ENCODE results near the gene PDE3A.

- TF ChIP-seq POLR2A (IDR thresholded peaks at IDR 0.05), result no peak
- TF ChIP-seq CTCF (IDR thresholded peaks at IDR 0.05), result no peak
Observed at GRCh38 chr12:20493934-20494333, 125.6 kb downstream of the PDE3A start.
